CD4-positive, alpha-beta memory T cell (primary cell): ENCODE measurements around the gene C6orf89. TPM values are rescaled to one million over a fixed set of nuclear protein-coding genes. Genes with fewer than 3 reads are reported as not detected.

Experiments used
- CTCF ChIA-PET: fragments of 350-600 bp; sonication (Branson Sonifier 250); formaldehyde crosslinking; loops from one replicate; lab custom pipeline; 2021; ENCODE audit warnings: inconsistent platforms; ENCODE audit not compliant: partially characterized antibody; lab: Charles Lee
- POLR2A ChIA-PET: fragments of 350-600 bp; sonication (Branson Sonifier 250); formaldehyde crosslinking; loops from one replicate; lab custom pipeline; 2021; ENCODE audit not compliant: partially characterized antibody; lab: Charles Lee
- DNase-seq, 5 donors: peaks; one replicate each; pipeline versions ENCODE4 v3.0.0 to v3.0.0-alpha.2; 2020 to 2022; ENCODE audit warnings: mixed read lengths in 1 of 5
- H3K27ac ChIP-seq: one replicate; pipeline ENCODE4 v1.7.0; 2013; ENCODE audit warnings: low read depth, low read length
- H3K27me3 ChIP-seq: 2 replicates; pipeline ENCODE4 v1.7.0; 2013; ENCODE audit warnings: mild to moderate bottlenecking, low read length, moderate library complexity; ENCODE audit not compliant: insufficient read depth
- H3K36me3 ChIP-seq: 2 replicates; pipeline ENCODE4 v1.7.0; 2013; ENCODE audit warnings: mild to moderate bottlenecking, low read length, moderate library complexity; ENCODE audit not compliant: insufficient read depth
- H3K4me1 ChIP-seq: 2 replicates; pipeline ENCODE4 v1.7.0; 2013; ENCODE audit warnings: mild to moderate bottlenecking, low read length, moderate library complexity; ENCODE audit not compliant: insufficient read depth
- H3K4me3 ChIP-seq, 2 donors: one replicate each; pipeline ENCODE4 v1.7.0; 2013; ENCODE audit warnings: low read length in 2 of 2, mild to moderate bottlenecking in 1 of 2
- H3K9me3 ChIP-seq, 2 donors: one replicate each; pipeline ENCODE4 v1.7.0; 2013; ENCODE audit warnings: low read length in 2 of 2, control low read depth in 1 of 2; ENCODE audit not compliant: control insufficient read depth in 1 of 2
- H3K27ac Mint-ChIP-seq, 7 donors: one replicate each; pipeline ENCODE4 v1.8.0; 2020 to 2021; ENCODE audit warnings: mixed read lengths in 7 of 7, mild to moderate bottlenecking in 6 of 7, inconsistent platforms in 3 of 7, moderate library complexity in 3 of 7
- H3K27me3 Mint-ChIP-seq, 2 donors: one replicate each; pipeline ENCODE4 v1.8.0; 2020 to 2021; ENCODE audit warnings: mixed read lengths in 2 of 2
- H3K36me3 Mint-ChIP-seq, 2 donors: one replicate each; pipeline ENCODE4 v1.8.0; 2020 to 2021; ENCODE audit warnings: mixed read lengths in 2 of 2, inconsistent platforms in 1 of 2, mild to moderate bottlenecking in 1 of 2
- H3K4me1 Mint-ChIP-seq, 4 donors: one replicate each; pipeline ENCODE4 v1.8.0; 2020 to 2021; ENCODE audit warnings: mixed read lengths in 4 of 4, mild to moderate bottlenecking in 1 of 4
- H3K4me3 Mint-ChIP-seq, 8 donors: one replicate each; pipeline ENCODE4 v1.8.0; 2020 to 2021; ENCODE audit warnings: mixed read lengths in 8 of 8, mild to moderate bottlenecking in 7 of 8, moderate library complexity in 6 of 8, inconsistent platforms in 3 of 8
- H3K9me3 Mint-ChIP-seq, 8 donors: one replicate each; pipeline ENCODE4 v1.8.0; 2020 to 2021; ENCODE audit warnings: mixed read lengths in 8 of 8, mild to moderate bottlenecking in 5 of 8, inconsistent platforms in 3 of 8, moderate library complexity in 1 of 8
- intact Hi-C: fragments of 100-400 bp; cut with micrococcal nuclease; formaldehyde crosslinking; loops from one replicate; pipeline ENCODE4 v1.15.1; 2023
- polyA plus RNA-seq, 2 donors: library from polyadenylated mRNA; unstranded; fragments of 300-500 nt; fragmentation: Illumina TruSeq; gene quantifications; one replicate each; pipeline ENCODE4 v1.2.3, GENCODE V29; 2021
- total RNA-seq, 2 experiments: library from RNA; stranded (reverse); gene quantifications; one replicate each; pipeline ENCODE4 v1.2.3, GENCODE V29; 2021

The C6orf89 gene
- total and polyA plus RNA-seq, 4 experiments from 2014 or later, result 35.4 to 56.0 (median 52.9) TPM

GRCh38 chr6:36873115-36873514, 12.6 kb upstream of the C6orf89 start:
- H3K4me1 Mint-ChIP-seq, result peaks cover 23 to 39% (median 33%) of the 10 kb centered on the region in 4 donors

GRCh38 chr6:36873612-36874442, 11.9 kb upstream of the C6orf89 start:
- Mint-ChIP-seq H3K4me1 (peaks cover 22 to 37% (median 31%) of the 10 kb centered on the region in 4 donors), H3K9me3 (peaks cover 0 to 2% (median 0%) of the 10 kb centered on the region in 8 donors), H3K4me3 (peak overlapping the region; percentile 95 to 100 (median 98)), H3K27ac (peak overlapping the region; percentile 91 to 100 (median 98)), H3K36me3 (peaks cover 24% of the 10 kb centered on the region in 2 donors), H3K27me3 (peaks cover 0 to 1% of the 10 kb centered on the region in 2 donors)
- no peaks in the 10 kb centered on the region for H3K9me3 ChIP-seq
- POLR2A ChIA-PET, result interaction anchor here (1.6 to 4.5 kb wide), 7 partner anchors 9 to 559 kb away, joined by 4 to 69 read pairs (median 17); partner anchors contain the start of genes C6orf89, CMTR1 and MTCH1
- peak overlapping the region; percentile 95 to 96 for H3K4me3 ChIP-seq
- peak overlapping the region; percentile 87 for H3K27ac ChIP-seq
- no peaks in the 10 kb centered on the region for H3K36me3 ChIP-seq
- CTCF ChIA-PET, result interaction anchor here (0.7 to 5.3 kb wide), 12 partner anchors 9 to 336 kb away, joined by 3 to 88 read pairs (median 6); partner anchors contain the start of gene C6orf89
- H3K4me1 ChIP-seq, result peaks cover 23% of the 10 kb centered on the region
- H3K27me3 ChIP-seq, result no peaks in the 10 kb centered on the region
- no peak for DNase-seq
- intact Hi-C loops, result loop anchor here (1.0 kb wide), 1 partner anchor 280 kb away; the partner anchor contains the start of gene SRSF3

More at GRCh38 chr6:36873115-36873514, 12.6 kb upstream of the C6orf89 start:
- ChIA-PET POLR2A (interaction anchor here (0.6 to 4.5 kb wide), 6 partner anchors 9 to 560 kb away, joined by 3 to 69 read pairs (median 16); partner anchors contain the start of genes C6orf89, CMTR1 and MTCH1), CTCF (interaction anchor here (1.2 to 5.3 kb wide), 7 partner anchors 8 to 337 kb away, joined by 3 to 88 read pairs (median 9); partner anchors contain the start of gene C6orf89)
- Histone ChIP-seq H3K9me3 (no peaks in the 10 kb centered on the region), H3K36me3 (no peaks in the 10 kb centered on the region), H3K27me3 (no peaks in the 10 kb centered on the region), H3K4me3 (no peak overlapping the region), H3K27ac (no peak overlapping the region), H3K4me1 (peaks cover 23% of the 10 kb centered on the region)
- H3K36me3 Mint-ChIP-seq, result peaks cover 26 to 29% of the 10 kb centered on the region in 2 donors
- DNase-seq, result no peak
- H3K4me3 Mint-ChIP-seq, result peak overlapping the region in 7 of 8 donors; percentile 95 to 100 (median 98)
- H3K9me3 Mint-ChIP-seq, result peaks cover 0 to 2% (median 0%) of the 10 kb centered on the region in 8 donors
- intact Hi-C loops, result no loop called here
- H3K27me3 Mint-ChIP-seq, result peaks cover 0 to 1% of the 10 kb centered on the region in 2 donors
- peak overlapping the region in 4 of 7 donors; percentile 22 to 98 (median 92) for H3K27ac Mint-ChIP-seq

DNA sequence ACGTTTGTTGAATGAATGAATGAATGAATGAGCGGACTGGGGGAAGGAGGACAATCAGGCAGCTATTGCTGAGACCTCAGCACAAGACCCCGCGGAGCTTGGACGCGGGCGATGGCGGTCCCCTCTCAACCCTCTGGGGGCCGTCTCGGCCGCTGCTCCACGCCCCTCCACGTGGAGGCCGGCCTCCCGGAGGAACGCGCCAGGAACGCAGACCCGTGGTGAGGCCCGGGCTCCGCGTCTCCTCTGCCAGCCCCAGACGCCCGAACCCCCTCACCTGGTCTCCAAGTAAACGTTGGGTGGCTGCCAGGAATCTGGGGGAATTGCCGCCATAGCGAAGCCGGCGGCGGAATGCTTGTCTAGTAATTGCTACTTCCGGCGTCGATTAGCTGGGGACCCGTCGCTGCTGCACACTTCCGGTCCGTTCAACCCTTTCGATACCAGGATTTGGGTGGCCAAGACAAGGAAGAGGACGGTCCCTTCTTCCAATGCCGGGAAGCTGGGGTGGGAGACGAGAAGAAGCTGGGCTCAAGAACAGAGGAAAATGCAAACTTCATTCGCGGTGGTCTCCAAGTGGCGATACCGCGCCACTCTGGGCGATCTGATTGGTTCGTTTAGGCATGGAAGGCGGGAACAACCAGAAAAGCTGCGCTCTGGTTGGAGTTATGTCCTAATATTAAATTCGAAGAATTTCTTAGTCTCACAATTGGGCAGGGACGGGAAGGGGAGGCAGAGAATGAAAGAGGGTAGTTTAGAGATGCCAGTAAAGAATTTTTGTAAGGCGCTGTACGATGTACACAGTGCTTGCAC, 11.1 kb upstream of the C6orf89 start, which contains the start of gene PPIL1:
Gene PPIL1 (minus strand): TSS at position 361 of the 807 bp plus-strand sequence. CDS start 31 bp downstream, at position 330.
- Mint-ChIP-seq H3K4me3 (peak within 1 kb of the TSS; percentile 95 to 100 (median 98)), H3K27ac (peak within 1 kb of the TSS; percentile 91 to 100 (median 98)), H3K36me3 (peaks cover 20% of the 10 kb centered on the region in 2 donors), H3K9me3 (peaks cover 0 to 2% (median 0%) of the 10 kb centered on the region in 8 donors), H3K27me3 (peaks cover 0 to 1% of the 10 kb centered on the region in 2 donors), H3K4me1 (peaks cover 22 to 37% (median 31%) of the 10 kb centered on the region in 4 donors)
- peak within 1 kb of the TSS; percentile 95 to 96 for H3K4me3 ChIP-seq
- H3K4me1 ChIP-seq, result peaks cover 23% of the 10 kb centered on the region
- CTCF ChIA-PET, result interaction anchor here (0.7 to 5.3 kb wide), 15 partner anchors 10 to 335 kb away, joined by 3 to 88 read pairs (median 4); partner anchors contain the start of gene C6orf89
- peak within 1 kb of the TSS; percentile 87 for H3K27ac ChIP-seq
- POLR2A ChIA-PET, result interaction anchor here (0.6 to 4.5 kb wide), 16 partner anchors 10 to 1839 kb away, joined by 3 to 69 read pairs (median 5); partner anchors contain the start of genes C6orf89, CMTR1, MTCH1 and PI16
- peak; percentile 91 to 94 (median 92) for DNase-seq
- H3K9me3 ChIP-seq, result no peaks in the 10 kb centered on the region
- H3K36me3 ChIP-seq, result no peaks in the 10 kb centered on the region
- intact Hi-C loops, result loop anchor here (1.0 kb wide), 2 partner anchors 11 to 280 kb away; partner anchors contain the start of genes C6orf89 and SRSF3
- H3K27me3 ChIP-seq, result no peaks in the 10 kb centered on the region

DNA sequence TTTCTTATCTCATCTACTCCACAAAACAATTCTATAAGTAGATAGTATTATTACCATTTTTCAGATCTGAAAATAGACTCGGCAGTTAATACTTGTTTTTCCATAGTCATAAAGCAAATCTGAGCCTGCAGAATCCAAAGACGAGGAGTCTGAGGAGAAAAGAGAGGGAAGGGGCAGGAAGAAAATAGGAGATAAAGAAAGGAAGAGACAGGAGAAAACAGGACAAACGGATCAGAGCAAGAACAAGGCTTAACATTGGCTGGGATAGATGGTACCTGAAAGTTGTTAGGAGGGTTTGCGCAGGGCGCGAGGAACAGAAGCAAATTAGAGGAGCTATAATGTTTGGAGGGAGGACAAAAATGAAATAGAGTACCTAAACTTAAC, 10.5 kb upstream of the C6orf89 start:
- Histone ChIP-seq H3K27me3 (no peaks in the 10 kb centered on the region), H3K4me1 (peaks cover 23% of the 10 kb centered on the region), H3K4me3 (peak overlapping the region; percentile 95 to 96), H3K36me3 (no peaks in the 10 kb centered on the region), H3K27ac (peak overlapping the region; percentile 87), H3K9me3 (no peaks in the 10 kb centered on the region)
- Mint-ChIP-seq H3K36me3 (peaks cover 14 to 15% of the 10 kb centered on the region in 2 donors), H3K9me3 (peaks cover 0 to 2% (median 0%) of the 10 kb centered on the region in 8 donors), H3K27ac (peak overlapping the region; percentile 91 to 100 (median 98)), H3K4me1 (peaks cover 19 to 36% (median 30%) of the 10 kb centered on the region in 4 donors), H3K27me3 (peaks cover 0 to 1% of the 10 kb centered on the region in 2 donors), H3K4me3 (peak overlapping the region; percentile 95 to 100 (median 98))
- no peak for DNase-seq
- ChIA-PET CTCF (interaction anchor here (0.8 to 5.3 kb wide), 14 partner anchors 9 to 335 kb away, joined by 3 to 88 read pairs (median 4); partner anchors contain the start of gene C6orf89), POLR2A (interaction anchor here (0.6 to 4.5 kb wide), 14 partner anchors 10 to 1838 kb away, joined by 3 to 69 read pairs (median 6); partner anchors contain the start of genes C6orf89, MTCH1 and PI16)
- intact Hi-C loops, result loop anchor here (1.0 kb wide), 1 partner anchor 10 kb away; the partner anchor contains the start of gene C6orf89

DNA sequence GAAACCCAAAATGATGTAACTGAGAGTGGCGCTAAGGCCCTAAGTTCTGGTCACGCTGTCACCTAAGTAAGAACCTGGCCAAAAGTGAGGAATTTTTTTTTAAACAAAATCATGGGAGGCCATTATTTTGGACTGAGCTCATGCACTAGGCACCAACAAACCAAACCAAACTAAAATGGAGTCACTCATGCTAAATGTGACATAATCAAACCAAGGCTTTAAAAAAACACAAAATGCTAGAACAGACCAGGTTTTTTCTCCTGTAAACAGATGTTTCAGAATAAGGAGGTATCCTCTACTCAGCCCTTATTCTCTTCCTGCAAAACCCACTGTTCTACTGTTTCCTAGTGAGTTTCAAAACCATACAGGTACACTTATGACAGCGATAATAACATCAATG, 1.1 kb upstream of the C6orf89 start:
- ChIA-PET CTCF (interaction anchor here (0.7 to 8.4 kb wide), 30 partner anchors 10 to 373 kb away, joined by 3 to 188 read pairs (median 6); partner anchors contain the start of genes MTCH1, PI16, PPIL1 and TBC1D22B), POLR2A (interaction anchor here (0.7 to 4.0 kb wide), 8 partner anchors 10 to 305 kb away, joined by 3 to 69 read pairs (median 12); partner anchors contain the start of genes MTCH1 and PPIL1)
- no peak overlapping the region for H3K4me3 ChIP-seq
- H3K4me1 ChIP-seq, result peaks cover 44% of the 10 kb centered on the region
- no peaks in the 10 kb centered on the region for H3K9me3 ChIP-seq
- peak overlapping the region in 1 of 8 donors; percentile 29 for H3K4me3 Mint-ChIP-seq
- no peak for DNase-seq
- H3K27me3 ChIP-seq, result no peaks in the 10 kb centered on the region
- H3K9me3 Mint-ChIP-seq, result no peaks in the 10 kb centered on the region
- H3K36me3 ChIP-seq, result no peaks in the 10 kb centered on the region
- H3K4me1 Mint-ChIP-seq, result peaks cover 20 to 43% (median 35%) of the 10 kb centered on the region in 4 donors
- H3K27ac ChIP-seq, result peak overlapping the region; percentile 85
- intact Hi-C loops, result loop anchor here (1.0 kb wide), 9 partner anchors 9 to 373 kb away; partner anchors contain the start of genes MTCH1 and TBC1D22B
- H3K27ac Mint-ChIP-seq, result peak overlapping the region in 5 of 7 donors; percentile 35 to 94 (median 55)
- H3K36me3 Mint-ChIP-seq, result peaks cover 0 to 5% of the 10 kb centered on the region in 2 donors
- H3K27me3 Mint-ChIP-seq, result no peaks in the 10 kb centered on the region
